Measurements from ENCODE around the gene ACAD8.

The ACAD8 gene

DNA sequence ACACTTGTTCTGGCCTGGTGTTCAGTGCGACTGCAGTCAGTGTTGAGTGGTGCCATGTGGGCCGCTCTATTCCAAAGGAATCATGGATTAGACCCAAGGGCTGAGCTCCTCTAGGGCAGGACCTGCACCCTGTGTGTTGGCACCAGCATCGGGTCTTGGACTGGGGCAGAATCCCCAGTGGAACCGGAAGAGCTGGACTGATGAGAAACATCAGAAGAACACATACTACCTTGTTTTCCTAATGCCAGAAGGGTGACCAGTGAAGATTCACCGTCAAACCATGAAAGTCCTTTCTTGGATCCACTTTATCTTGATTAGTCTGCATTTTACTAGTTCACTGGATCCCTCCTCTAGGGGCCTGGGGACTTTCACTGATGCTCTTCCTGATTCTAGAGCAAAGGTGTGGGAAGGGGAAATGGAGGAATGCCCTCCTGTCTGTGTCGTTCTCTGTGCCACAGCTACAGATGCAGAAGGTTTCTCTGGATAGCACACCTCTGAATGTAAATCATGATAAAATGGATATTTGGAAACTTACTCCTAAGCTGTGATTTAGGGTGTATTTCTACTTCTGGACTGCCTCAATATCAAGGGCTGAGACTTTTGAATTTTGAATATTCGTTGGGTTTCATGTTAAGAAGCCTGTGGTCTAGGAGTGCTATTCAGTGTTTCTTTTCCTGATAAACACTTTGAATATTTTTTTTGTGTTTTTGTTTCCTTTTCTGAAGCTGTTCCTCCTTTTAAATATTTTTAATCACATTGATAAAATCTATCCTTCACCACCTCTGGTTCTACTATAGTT, 11.8 kb downstream of the ACAD8 start:
- no peak overlapping the region for H3K4me3 ChIP-seq
- intact Hi-C loops (cut with DNase I; ENCODE audit: low total_unique reads) = no loop called here
- H3K27me3 ChIP-seq = peaks cover 0 to 4% of the 10 kb centered on the region in 2 donors
- TF ChIP-seq, protein P1, sequence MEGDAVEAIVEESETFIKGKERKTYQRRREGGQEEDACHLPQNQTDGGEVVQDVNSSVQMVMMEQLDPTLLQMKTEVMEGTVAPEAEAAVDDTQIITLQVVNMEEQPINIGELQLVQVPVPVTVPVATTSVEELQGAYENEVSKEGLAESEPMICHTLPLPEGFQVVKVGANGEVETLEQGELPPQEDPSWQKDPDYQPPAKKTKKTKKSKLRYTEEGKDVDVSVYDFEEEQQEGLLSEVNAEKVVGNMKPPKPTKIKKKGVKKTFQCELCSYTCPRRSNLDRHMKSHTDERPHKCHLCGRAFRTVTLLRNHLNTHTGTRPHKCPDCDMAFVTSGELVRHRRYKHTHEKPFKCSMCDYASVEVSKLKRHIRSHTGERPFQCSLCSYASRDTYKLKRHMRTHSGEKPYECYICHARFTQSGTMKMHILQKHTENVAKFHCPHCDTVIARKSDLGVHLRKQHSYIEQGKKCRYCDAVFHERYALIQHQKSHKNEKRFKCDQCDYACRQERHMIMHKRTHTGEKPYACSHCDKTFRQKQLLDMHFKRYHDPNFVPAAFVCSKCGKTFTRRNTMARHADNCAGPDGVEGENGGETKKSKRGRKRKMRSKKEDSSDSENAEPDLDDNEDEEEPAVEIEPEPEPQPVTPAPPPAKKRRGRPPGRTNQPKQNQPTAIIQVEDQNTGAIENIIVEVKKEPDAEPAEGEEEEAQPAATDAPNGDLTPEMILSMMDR (IDR thresholded peaks at IDR 0.05) = no peak
- H3K4me1 ChIP-seq = no peaks in the 10 kb centered on the region
- H3K27ac ChIP-seq = no peak overlapping the region
- H3K36me3 ChIP-seq = peaks cover 34 to 50% (median 41%) of the 10 kb centered on the region in 3 donors
- H3K9me3 ChIP-seq = no peaks in the 10 kb centered on the region
- no peak for DNase-seq

DNA sequence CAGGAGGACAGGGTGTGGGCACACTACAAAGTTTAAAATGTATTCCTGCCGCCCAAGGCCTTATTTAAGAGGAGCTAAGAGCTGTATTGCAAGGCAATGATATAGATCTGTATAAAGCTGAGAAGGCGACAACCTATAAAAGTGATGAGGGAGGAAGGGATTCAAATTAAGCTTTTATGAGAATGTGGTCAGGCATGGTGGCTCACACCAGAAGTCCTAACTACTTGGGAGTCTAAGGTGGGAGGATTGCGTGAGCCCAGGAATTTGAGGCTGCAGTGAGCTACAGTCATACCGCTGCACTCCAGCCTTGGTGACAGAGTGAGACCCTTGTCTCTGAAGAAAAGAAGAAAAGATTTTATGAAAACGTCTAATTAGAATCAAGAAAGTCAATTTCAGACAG, 13.1 kb downstream of the ACAD8 start:
- H3K4me1 ChIP-seq = no peaks in the 10 kb centered on the region
- peaks cover 22 to 37% (median 28%) of the 10 kb centered on the region in 3 donors for H3K36me3 ChIP-seq
- no peak overlapping the region for H3K4me3 ChIP-seq
- peaks cover 0 to 12% of the 10 kb centered on the region in 2 donors for H3K27me3 ChIP-seq
- no peak overlapping the region for H3K27ac ChIP-seq
- TF ChIP-seq, protein P1 (IDR thresholded peaks at IDR 0.05) = no peak
- no peak for DNase-seq
- no peaks in the 10 kb centered on the region for H3K9me3 ChIP-seq
- intact Hi-C loops (cut with DNase I; ENCODE audit: low total_unique reads) = no loop called here

DNA sequence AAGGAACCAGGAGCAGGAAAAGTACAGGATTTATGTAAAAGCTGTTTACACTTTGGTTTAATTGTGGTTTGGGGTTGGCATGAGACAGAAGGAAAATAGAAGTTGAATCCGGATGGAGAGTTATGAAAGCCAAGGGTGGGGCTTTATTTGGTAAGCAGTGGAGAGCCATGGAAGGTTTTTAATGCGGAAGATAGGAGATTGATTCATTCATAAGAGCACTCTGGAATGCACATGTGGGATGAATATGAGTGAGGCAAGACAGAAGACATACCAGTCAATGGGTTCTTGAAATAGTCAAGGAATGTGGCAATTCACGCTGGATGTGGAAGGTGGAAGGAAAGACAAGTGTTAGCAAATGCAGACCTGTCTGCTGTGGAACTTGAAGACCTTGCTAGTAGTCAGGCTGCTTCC, 13.5 kb downstream of the ACAD8 start:
- Histone ChIP-seq H3K36me3 (peaks cover 18 to 33% (median 24%) of the 10 kb centered on the region in 3 donors), H3K4me3 (no peak overlapping the region), H3K4me1 (no peaks in the 10 kb centered on the region), H3K27me3 (peaks cover 0 to 17% of the 10 kb centered on the region in 2 donors), H3K27ac (no peak overlapping the region), H3K9me3 (no peaks in the 10 kb centered on the region)
- no peak for DNase-seq
- intact Hi-C loops (cut with DNase I; ENCODE audit: low total_unique reads) = no loop called here
- TF ChIP-seq, protein P1 (IDR thresholded peaks at IDR 0.05) = no peak

DNA sequence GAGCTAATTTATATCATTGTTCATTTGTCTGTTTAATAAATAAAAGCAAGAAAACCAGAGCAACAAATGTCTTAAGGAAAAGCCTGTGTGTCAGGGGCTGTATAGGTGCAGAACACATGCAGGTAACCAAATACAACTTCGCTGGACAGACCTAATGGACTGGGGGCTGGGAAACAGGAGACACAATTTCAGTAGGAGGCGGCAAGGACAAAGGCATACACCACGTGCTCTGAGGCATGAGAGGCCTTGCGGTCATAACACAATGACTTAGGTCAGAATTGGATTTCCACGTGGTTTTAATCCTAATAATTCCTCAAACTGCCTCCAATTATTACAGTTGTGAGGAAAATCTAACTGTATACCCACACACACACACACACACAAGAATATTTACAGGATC, 14.1 kb downstream of the ACAD8 start:
- TF ChIP-seq, protein P1 (IDR thresholded peaks at IDR 0.05) = no peak
- Histone ChIP-seq H3K27ac (no peak overlapping the region), H3K36me3 (peaks cover 12 to 27% (median 18%) of the 10 kb centered on the region in 3 donors), H3K27me3 (peaks cover 0 to 19% of the 10 kb centered on the region in 2 donors), H3K9me3 (no peaks in the 10 kb centered on the region), H3K4me1 (no peaks in the 10 kb centered on the region), H3K4me3 (no peak overlapping the region)
- intact Hi-C loops (cut with DNase I; ENCODE audit: low total_unique reads) = no loop called here
- no peak for DNase-seq

DNA sequence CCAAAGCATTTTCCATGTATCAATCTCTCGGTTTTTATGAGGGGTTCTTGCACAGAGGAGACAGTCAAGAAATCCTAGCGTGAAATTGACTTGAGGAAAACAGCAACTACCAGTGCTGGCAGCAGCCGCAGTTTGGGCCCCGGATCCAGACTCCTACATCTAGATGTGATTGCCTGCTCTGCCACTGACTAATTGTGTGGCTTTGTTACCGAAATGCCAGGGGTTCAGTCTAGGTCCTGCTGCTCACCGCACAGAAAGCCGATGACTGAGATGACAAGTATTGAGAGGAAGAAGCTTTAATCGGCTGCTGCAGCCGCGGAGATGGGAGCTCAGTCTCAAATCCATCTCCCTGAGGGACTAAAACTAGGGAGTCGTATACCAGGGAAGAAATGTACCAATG, 14.6 kb downstream of the ACAD8 start:
- no peak overlapping the region for H3K27ac ChIP-seq
- H3K4me1 ChIP-seq = no peaks in the 10 kb centered on the region
- H3K27me3 ChIP-seq = peaks cover 0 to 23% of the 10 kb centered on the region in 2 donors
- DNase-seq = no peak
- no peaks in the 10 kb centered on the region for H3K9me3 ChIP-seq
- no peak overlapping the region for H3K4me3 ChIP-seq
- intact Hi-C loops (cut with DNase I; ENCODE audit: low total_unique reads) = no loop called here
- TF ChIP-seq, protein P1 (IDR thresholded peaks at IDR 0.05) = no peak
- peaks cover 7 to 22% (median 13%) of the 10 kb centered on the region in 3 donors for H3K36me3 ChIP-seq
